Trophoblast cell (in vitro differentiated cells and primary cell): Measurements from ENCODE around the gene CR1. TPM values are rescaled to one million over a fixed set of nuclear protein-coding genes. Genes with fewer than 3 reads are reported as not detected.

Experiments
- DNase-seq, 2 donors: peaks; one replicate each; pipeline ENCODE4 v3.0.0-alpha.2; 2016
- H2AFZ ChIP-seq: 2 replicates; pipeline ENCODE4 v1.6.1; 2013; ENCODE audit warnings: low read length, moderate library complexity, mild to moderate bottlenecking; ENCODE audit not compliant: insufficient read depth, poor library complexity
- H2AK5ac ChIP-seq: 2 replicates; pipeline ENCODE4 v1.6.1; 2013; ENCODE audit warnings: mild to moderate bottlenecking, low read length
- H2BK120ac ChIP-seq: 2 replicates; pipeline ENCODE4 v1.6.1; 2013; ENCODE audit warnings: low read length, mild to moderate bottlenecking, moderate library complexity; ENCODE audit not compliant: insufficient read depth, poor library complexity
- H2BK12ac ChIP-seq: 2 replicates; pipeline ENCODE4 v1.6.1; 2013; ENCODE audit warnings: mild to moderate bottlenecking, low read length, moderate library complexity
- H2BK5ac ChIP-seq: 2 replicates; pipeline ENCODE4 v1.6.1; 2013; ENCODE audit warnings: low read length, low read depth, moderate library complexity, mild to moderate bottlenecking; ENCODE audit not compliant: poor library complexity
- H3K14ac ChIP-seq: 2 replicates; pipeline ENCODE4 v1.6.1; 2013; ENCODE audit warnings: mild to moderate bottlenecking, low read length
- H3K18ac ChIP-seq: 2 replicates; pipeline ENCODE4 v1.6.1; 2013; ENCODE audit warnings: mild to moderate bottlenecking, low read length
- H3K23ac ChIP-seq: 2 replicates; pipeline ENCODE4 v1.6.1; 2013; ENCODE audit warnings: low read length
- H3K27ac ChIP-seq: 2 replicates; pipeline ENCODE4 v1.5.1; 2013; ENCODE audit warnings: low read depth, mild to moderate bottlenecking, inconsistent platforms, low read length, moderate library complexity
- H3K27me3 ChIP-seq: 2 replicates; pipeline ENCODE4 v1.6.1; 2013; ENCODE audit warnings: inconsistent platforms, mild to moderate bottlenecking, low read length, moderate library complexity; ENCODE audit not compliant: insufficient read depth
- H3K36me3 ChIP-seq, 2 experiments: 1 replicate in 1 of 2; 2 replicates in 1 of 2; pipeline ENCODE4 v1.6.1; 2013; ENCODE audit warnings: low read length in 2 of 2, mild to moderate bottlenecking in 2 of 2, moderate library complexity in 1 of 2; ENCODE audit not compliant: insufficient read depth in 2 of 2, control insufficient read depth in 1 of 2
- H3K4ac ChIP-seq: 2 replicates; pipeline ENCODE4 v1.6.1; 2013; ENCODE audit warnings: low read depth, mild to moderate bottlenecking, low read length, moderate library complexity
- H3K4me1 ChIP-seq, 2 experiments: 1 replicate in 1 of 2; 2 replicates in 1 of 2; pipeline ENCODE4 v1.6.1; 2013; ENCODE audit warnings: low read length in 2 of 2, mild to moderate bottlenecking in 2 of 2, moderate library complexity in 1 of 2; ENCODE audit not compliant: insufficient read depth in 2 of 2, control insufficient read depth in 1 of 2
- H3K4me2 ChIP-seq: 2 replicates; pipeline ENCODE4 v1.6.1; 2013; ENCODE audit warnings: inconsistent platforms, mild to moderate bottlenecking, low read length, moderate library complexity
- H3K4me3 ChIP-seq: 2 replicates; pipeline ENCODE4 v1.5.1; 2013; ENCODE audit warnings: mild to moderate bottlenecking, low read depth, low read length, inconsistent platforms
- H3K79me1 ChIP-seq: one replicate; pipeline ENCODE4 v1.6.1; 2013; ENCODE audit warnings: low read length
- H3K79me2 ChIP-seq: 2 replicates; pipeline ENCODE4 v1.6.1; 2013; ENCODE audit warnings: low read length, mild to moderate bottlenecking; ENCODE audit not compliant: control insufficient read depth, insufficient read depth, poor library complexity
- H3K9ac ChIP-seq: 2 replicates; pipeline ENCODE4 v1.6.1; 2013; ENCODE audit warnings: mild to moderate bottlenecking, low read length
- H3K9me3 ChIP-seq: 2 replicates; pipeline ENCODE4 v1.6.1; 2013; ENCODE audit warnings: low read depth, mild to moderate bottlenecking, control low read depth, inconsistent platforms, low read length; ENCODE audit not compliant: insufficient read depth
- H4K12ac ChIP-seq: 2 replicates; pipeline ENCODE4 v1.6.1; 2013; ENCODE audit warnings: low read depth, mild to moderate bottlenecking, low read length, moderate library complexity
- H4K8ac ChIP-seq: 2 replicates; pipeline ENCODE4 v1.6.1; 2013; ENCODE audit warnings: low read depth, mild to moderate bottlenecking, low read length, moderate library complexity
- H4K91ac ChIP-seq: one replicate; pipeline ENCODE4 v1.6.1; 2013; ENCODE audit warnings: low read depth, mild to moderate bottlenecking, low read length, moderate library complexity
- WGBS: extraction: QIAGEN DNeasy Blood & Tissue Kit; methylation state at CpG from one replicate; pipeline ENCODE4 v1.1.7; 2013; ENCODE audit warnings: missing lambda C conversion rate; ENCODE audit not compliant: insufficient read length, insufficient coverage; ENCODE audit errors: extremely low coverage; 5-methylcytosine and 5-hydroxymethylcytosine counted together
- polyA plus RNA-seq: library from polyadenylated mRNA; stranded (reverse); fragments of 200-250 nt; gene quantifications from 2 replicates; pipeline ENCODE4 v1.2.3, GENCODE V29; 2013

The CR1 gene
- not detected in 2 replicates for polyA plus RNA-seq

DNA sequence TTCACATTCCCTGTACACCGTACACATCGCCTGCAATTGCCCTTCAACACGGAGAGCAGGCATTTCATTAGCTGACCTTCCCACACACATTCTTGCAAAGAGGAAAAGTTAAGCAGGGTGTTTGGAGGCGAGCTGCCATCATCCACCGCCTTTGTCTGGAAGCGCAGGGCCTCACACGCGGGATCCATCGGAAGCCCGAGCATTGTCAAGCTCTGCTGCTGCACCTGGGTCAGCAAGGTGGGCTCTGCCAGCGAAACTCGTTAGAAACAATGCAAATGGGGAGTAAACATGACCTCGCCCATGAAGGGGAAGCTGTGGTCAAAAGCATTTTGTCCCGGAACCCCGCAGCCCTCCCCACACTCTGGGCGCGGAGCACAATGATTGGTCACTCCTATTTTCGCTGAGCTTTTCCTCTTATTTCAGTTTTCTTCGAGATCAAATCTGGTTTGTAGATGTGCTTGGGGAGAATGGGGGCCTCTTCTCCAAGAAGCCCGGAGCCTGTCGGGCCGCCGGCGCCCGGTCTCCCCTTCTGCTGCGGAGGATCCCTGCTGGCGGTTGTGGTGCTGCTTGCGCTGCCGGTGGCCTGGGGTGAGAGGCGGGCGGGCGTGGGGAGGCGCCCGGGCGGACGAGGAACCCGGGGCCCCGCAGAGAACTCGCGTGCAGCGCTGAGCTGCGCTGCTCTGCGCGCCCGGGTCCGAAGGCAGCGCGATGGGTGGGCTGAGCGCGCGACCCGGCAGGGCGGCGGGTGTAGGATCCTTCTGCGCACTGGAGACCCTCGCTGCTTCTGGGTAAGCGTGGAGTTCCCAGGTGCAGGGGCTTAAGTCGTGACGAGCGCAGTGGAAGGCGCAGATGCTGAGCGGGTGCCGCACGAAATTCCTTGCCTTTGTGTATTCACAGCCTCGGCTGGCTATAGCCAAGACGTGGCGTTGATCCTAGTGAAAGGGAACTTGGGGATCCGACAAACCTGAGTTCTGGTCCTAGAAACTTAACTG, at the start of gene CR1:
Gene CR1, plus strand, starts transcription at position 357 of the 992 bp plus-strand sequence. Its CDS starts 111 bp downstream, at position 468.
- H2AK5ac ChIP-seq = no peak within 1 kb of the TSS
- peak within 1 kb of the TSS; percentile 47 for H2AFZ ChIP-seq
- no peak within 1 kb of the TSS for H3K4ac ChIP-seq
- H4K91ac ChIP-seq = no peak within 1 kb of the TSS
- WGBS = no CpG with 5 or more reads among the region's 68 CpGs
- no peak within 1 kb of the TSS for H2BK12ac ChIP-seq
- DNase-seq = peak in 1 of 2 donors; percentile 14
- no peak within 1 kb of the TSS for H3K14ac ChIP-seq
- peak within 1 kb of the TSS; percentile 2 for H3K23ac ChIP-seq
- no peak within 1 kb of the TSS for H2BK5ac ChIP-seq
- no peak within 1 kb of the TSS for H3K27ac ChIP-seq
- no peaks in the 10 kb centered on the region for H3K79me1 ChIP-seq
- peak within 1 kb of the TSS; percentile 77 for H3K4me2 ChIP-seq
- peak within 1 kb of the TSS; percentile 43 for H3K4me3 ChIP-seq
- peaks cover 20% of the 10 kb centered on the region for H3K27me3 ChIP-seq
- peaks cover 4 to 6% of the 10 kb centered on the region in 2 experiments for H3K4me1 ChIP-seq
- H3K9ac ChIP-seq = no peak within 1 kb of the TSS
- H3K9me3 ChIP-seq = no peaks in the 10 kb centered on the region
- no peak within 1 kb of the TSS for H4K12ac ChIP-seq
- H4K8ac ChIP-seq = no peak within 1 kb of the TSS
- H2BK120ac ChIP-seq = no peak within 1 kb of the TSS
- H3K79me2 ChIP-seq = no peaks in the 10 kb centered on the region
- no peak within 1 kb of the TSS for H3K18ac ChIP-seq
- no peaks in the 10 kb centered on the region for H3K36me3 ChIP-seq

DNA sequence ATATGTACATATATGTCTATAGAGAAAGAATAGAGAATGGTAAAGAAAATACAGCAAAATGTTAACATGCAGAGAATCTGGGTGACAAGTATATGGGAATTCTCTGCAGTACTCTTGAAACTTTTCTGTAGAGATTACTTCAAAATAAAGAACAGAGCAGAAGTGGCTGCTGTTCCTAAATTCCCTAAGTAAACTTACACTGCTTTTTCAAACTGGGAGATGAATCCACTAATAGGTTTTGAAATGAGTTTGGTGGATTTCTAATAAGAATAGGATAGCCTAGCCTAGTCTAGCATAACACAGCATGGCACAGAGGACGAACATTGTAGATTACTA, 42.3 kb upstream of the CR1 start:
- peaks cover 8 to 9% of the 10 kb centered on the region in 2 experiments for H3K4me1 ChIP-seq
- H3K4me2 ChIP-seq = no peak overlapping the region
- H4K91ac ChIP-seq = no peak overlapping the region
- H3K4ac ChIP-seq = no peak overlapping the region
- WGBS = no CpG with 5 or more reads among the region's 1 CpG
- no peak overlapping the region for H3K27ac ChIP-seq
- H4K8ac ChIP-seq = no peak overlapping the region
- no peak overlapping the region for H2BK5ac ChIP-seq
- H3K4me3 ChIP-seq = no peak overlapping the region
- no peak overlapping the region for H2BK12ac ChIP-seq
- DNase-seq = no peak
- no peaks in the 10 kb centered on the region for H3K79me2 ChIP-seq
- H3K14ac ChIP-seq = no peak overlapping the region
- no peak overlapping the region for H2AFZ ChIP-seq
- H3K79me1 ChIP-seq = no peaks in the 10 kb centered on the region
- no peak overlapping the region for H3K9ac ChIP-seq
- H3K9me3 ChIP-seq = no peaks in the 10 kb centered on the region
- no peak overlapping the region for H4K12ac ChIP-seq
- H3K23ac ChIP-seq = no peak overlapping the region
- H2BK120ac ChIP-seq = no peak overlapping the region
- no peak overlapping the region for H3K18ac ChIP-seq
- no peaks in the 10 kb centered on the region for H3K36me3 ChIP-seq
- H2AK5ac ChIP-seq = no peak overlapping the region
- H3K27me3 ChIP-seq = peaks cover 15% of the 10 kb centered on the region

GRCh38 chr1:207454046-207454964, 41.7 kb upstream of the CR1 start, which contains the start of gene CR2:
Gene CR2, plus strand, starts transcription at chr1:207454328. Its CDS starts 91 bp downstream, at chr1:207454419.
- Histone ChIP-seq H3K4me2 (peak within 1 kb of the TSS; percentile 85), H3K14ac (no peak within 1 kb of the TSS), H3K9me3 (no peaks in the 10 kb centered on the region), H3K27ac (no peak within 1 kb of the TSS), H2BK12ac (no peak within 1 kb of the TSS), H4K12ac (no peak within 1 kb of the TSS), H2BK120ac (no peak within 1 kb of the TSS), H2BK5ac (no peak within 1 kb of the TSS), H4K8ac (no peak within 1 kb of the TSS), H4K91ac (no peak within 1 kb of the TSS), H3K79me2 (no peaks in the 10 kb centered on the region), H3K79me1 (no peaks in the 10 kb centered on the region), H3K23ac (no peak within 1 kb of the TSS), H3K9ac (no peak within 1 kb of the TSS), H2AK5ac (no peak within 1 kb of the TSS), H3K4ac (no peak within 1 kb of the TSS), H3K27me3 (peaks cover 15% of the 10 kb centered on the region), H2AFZ (no peak within 1 kb of the TSS), H3K36me3 (no peaks in the 10 kb centered on the region), H3K18ac (no peak within 1 kb of the TSS), H3K4me1 (peaks cover 8 to 9% of the 10 kb centered on the region in 2 experiments), H3K4me3 (peak within 1 kb of the TSS; percentile 61)
- DNase-seq = peak; percentile 40 to 55
- WGBS = no CpG with 5 or more reads among the region's 75 CpGs

DNA sequence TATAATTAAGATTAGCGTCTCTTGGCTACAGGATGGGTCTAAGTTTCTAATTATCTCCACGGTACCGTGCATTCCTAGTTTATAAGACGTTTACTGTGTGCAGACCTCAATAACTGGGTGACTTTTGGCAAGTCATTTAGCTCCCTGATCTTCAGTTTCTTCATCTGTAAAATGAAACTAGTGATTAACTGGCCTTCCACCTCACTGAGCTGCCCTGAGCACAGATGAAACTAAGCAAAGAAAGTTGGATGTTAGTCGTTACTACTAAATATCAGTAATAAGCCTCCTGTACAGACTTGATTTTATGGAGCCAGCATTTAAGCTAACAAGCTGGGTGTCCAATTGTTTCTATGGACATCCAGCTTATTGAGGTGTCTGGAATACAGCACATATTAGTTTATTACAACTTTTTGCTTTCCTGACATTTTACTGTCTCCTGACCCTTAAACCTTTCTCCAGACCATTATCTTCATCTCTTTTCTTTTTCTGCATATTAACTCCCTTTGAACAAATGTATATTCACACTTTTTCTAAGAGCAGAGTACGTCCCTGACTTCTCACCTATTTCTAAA, 40.7 kb upstream of the CR1 start:
- no CpG with 5 or more reads among the region's 6 CpGs for WGBS
- Histone ChIP-seq H4K8ac (no peak overlapping the region), H3K18ac (no peak overlapping the region), H3K4me3 (no peak overlapping the region), H3K27me3 (peaks cover 15% of the 10 kb centered on the region), H2BK5ac (no peak overlapping the region), H3K9ac (no peak overlapping the region), H3K9me3 (no peaks in the 10 kb centered on the region), H3K23ac (no peak overlapping the region), H3K14ac (no peak overlapping the region), H3K4me2 (no peak overlapping the region), H4K91ac (no peak overlapping the region), H2BK12ac (no peak overlapping the region), H2AFZ (no peak overlapping the region), H3K4me1 (peaks cover 8 to 9% of the 10 kb centered on the region in 2 experiments), H3K36me3 (no peaks in the 10 kb centered on the region), H4K12ac (no peak overlapping the region), H3K27ac (no peak overlapping the region), H3K79me1 (no peaks in the 10 kb centered on the region), H3K79me2 (no peaks in the 10 kb centered on the region), H2AK5ac (no peak overlapping the region), H3K4ac (no peak overlapping the region), H2BK120ac (no peak overlapping the region)
- no peak for DNase-seq
